Vagina (tissue), 2 donors: ENCODE data around the gene ANKRD7. TPM values are rescaled to one million over a fixed set of nuclear protein-coding genes. Genes with fewer than 3 reads are reported as not detected.
"Not testable (repeated sequence)": the region's sequence is repeated elsewhere in the genome, so short reads cannot be mapped to it uniquely, and the experiment has no call there.

Experiments
- DNase-seq, 2 donors: peaks; one replicate each; pipeline ENCODE4 v3.0.0-alpha.2; 2017; ENCODE audit errors: extremely low spot score in 2 of 2
- H3K27ac ChIP-seq: fragments of 200-600 bp; sonication (generic); one replicate; pipeline ENCODE4 v1.5.1; 2019
- H3K27me3 ChIP-seq: fragments of 200-600 bp; sonication (generic); one replicate; pipeline ENCODE4 v1.5.1; 2019
- H3K36me3 ChIP-seq, 2 donors: fragments of 200-600 bp; sonication (generic); one replicate each; pipeline ENCODE4 v1.5.1; 2017 to 2019
- H3K4me1 ChIP-seq: fragments of 200-600 bp; sonication (generic); one replicate; pipeline ENCODE4 v1.5.1; 2019
- H3K4me3 ChIP-seq, 2 donors: fragments of 200-600 bp; sonication (generic); 1 replicate in 1 of 2; 2 replicates in 1 of 2; pipeline ENCODE4 v1.5.1; 2016 to 2019
- H3K9me3 ChIP-seq: fragments of 200-600 bp; sonication (generic); one replicate; pipeline ENCODE4 v1.5.1; 2019
- POLR2A ChIP-seq, 2 donors: fragments of 450-650 bp; IDR thresholded peaks; one replicate each; pipeline ENCODE4 v1.6.1; 2017; ENCODE audit warnings: antibody characterized with exemption in 2 of 2, mild to moderate bottlenecking in 2 of 2, moderate library complexity in 2 of 2
- POLR2AphosphoS5 ChIP-seq, 2 donors: sonication (generic); formaldehyde crosslinking; IDR thresholded peaks; one replicate each; pipeline ENCODE4 v1.9.0; 2017; ENCODE audit warnings: antibody characterized with exemption in 2 of 2, mild to moderate bottlenecking in 2 of 2, low read depth in 1 of 2; ENCODE audit not compliant: insufficient read depth in 1 of 2
- intact Hi-C: fragments of 100-400 bp; cut with DNase I; formaldehyde crosslinking; loops from one replicate; pipeline ENCODE4 v1.15.1; 2023
- total RNA-seq: library from RNA; depleted of rRNA; stranded (reverse); fragments of >200 nt; gene quantifications from one replicate; pipeline ENCODE4 v1.2.3, GENCODE V29; 2016
- TF ChIP-seq, protein P1 (sequence below), 3 experiments: fragments of 450-650 bp in 2 of 3; fragments of 200-600 bp in 1 of 3; sonication (generic) in 1 of 3; IDR thresholded peaks; one replicate each; pipeline ENCODE4 v1.5.1; 2017 to 2019; ENCODE audit warnings: antibody characterized with exemption in 3 of 3, mild to moderate bottlenecking in 2 of 3, moderate library complexity in 2 of 3

Gene ANKRD7
- total RNA-seq, 1 donor from 2014 or later = 1.5 TPM

DNA sequence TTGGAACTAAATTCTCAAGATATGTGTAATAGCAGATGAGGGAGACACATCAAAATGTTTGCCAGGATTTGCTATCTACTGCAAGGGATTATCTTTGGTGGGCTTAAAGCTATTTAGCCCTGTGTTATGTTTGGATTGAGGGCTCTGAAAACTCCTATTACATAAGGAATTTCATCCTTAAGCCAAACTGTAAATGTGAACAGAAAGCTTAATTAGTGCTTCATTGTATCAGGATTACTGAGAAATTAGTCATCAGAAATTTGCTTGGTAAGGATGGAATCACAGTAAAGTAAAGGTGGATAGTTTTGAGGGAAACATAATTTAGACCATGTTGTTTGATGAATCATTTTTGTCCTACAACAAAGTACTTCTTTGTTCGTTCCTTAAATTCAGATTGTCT, 8.3 kb downstream of the ANKRD7 start:
- no peak overlapping the region for H3K27ac ChIP-seq
- H3K4me3 ChIP-seq = no peak overlapping the region
- H3K36me3 ChIP-seq = no peaks in the 10 kb centered on the region
- no peaks in the 10 kb centered on the region for H3K27me3 ChIP-seq
- intact Hi-C loops = no loop called here
- TF ChIP-seq POLR2AphosphoS5 (IDR thresholded peaks at IDR 0.05; ENCODE audit: insufficient read depth in 1 of 2, low read depth in 1 of 2) (no peak), POLR2A (IDR thresholded peaks at IDR 0.05) (no peak)
- TF ChIP-seq, protein P1, sequence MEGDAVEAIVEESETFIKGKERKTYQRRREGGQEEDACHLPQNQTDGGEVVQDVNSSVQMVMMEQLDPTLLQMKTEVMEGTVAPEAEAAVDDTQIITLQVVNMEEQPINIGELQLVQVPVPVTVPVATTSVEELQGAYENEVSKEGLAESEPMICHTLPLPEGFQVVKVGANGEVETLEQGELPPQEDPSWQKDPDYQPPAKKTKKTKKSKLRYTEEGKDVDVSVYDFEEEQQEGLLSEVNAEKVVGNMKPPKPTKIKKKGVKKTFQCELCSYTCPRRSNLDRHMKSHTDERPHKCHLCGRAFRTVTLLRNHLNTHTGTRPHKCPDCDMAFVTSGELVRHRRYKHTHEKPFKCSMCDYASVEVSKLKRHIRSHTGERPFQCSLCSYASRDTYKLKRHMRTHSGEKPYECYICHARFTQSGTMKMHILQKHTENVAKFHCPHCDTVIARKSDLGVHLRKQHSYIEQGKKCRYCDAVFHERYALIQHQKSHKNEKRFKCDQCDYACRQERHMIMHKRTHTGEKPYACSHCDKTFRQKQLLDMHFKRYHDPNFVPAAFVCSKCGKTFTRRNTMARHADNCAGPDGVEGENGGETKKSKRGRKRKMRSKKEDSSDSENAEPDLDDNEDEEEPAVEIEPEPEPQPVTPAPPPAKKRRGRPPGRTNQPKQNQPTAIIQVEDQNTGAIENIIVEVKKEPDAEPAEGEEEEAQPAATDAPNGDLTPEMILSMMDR (IDR thresholded peaks at IDR 0.05) = no peak
- H3K4me1 ChIP-seq = no peaks in the 10 kb centered on the region
- no peak for DNase-seq
- no peaks in the 10 kb centered on the region for H3K9me3 ChIP-seq

DNA sequence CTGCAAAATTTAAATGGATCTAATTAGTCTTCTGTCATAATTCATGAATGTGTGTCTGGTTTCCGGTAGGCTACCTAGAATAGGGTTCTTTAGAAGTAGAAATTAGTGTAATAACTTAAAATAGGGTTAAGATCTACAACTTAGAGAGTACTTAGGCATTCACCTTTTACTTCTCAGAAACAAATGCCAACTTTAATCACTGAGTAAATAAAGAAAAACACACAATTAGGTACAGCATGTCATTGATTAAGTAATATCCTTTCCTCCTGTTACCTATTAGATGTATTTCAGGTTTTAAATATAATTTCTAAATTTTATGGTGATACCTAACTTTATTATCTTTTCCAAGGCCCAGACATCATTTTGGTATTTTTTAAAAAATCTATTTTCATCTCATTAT, 9.3 kb downstream of the ANKRD7 start:
- H3K4me3 ChIP-seq = no peak overlapping the region
- DNase-seq = no peak
- H3K4me1 ChIP-seq = no peaks in the 10 kb centered on the region
- no peaks in the 10 kb centered on the region for H3K9me3 ChIP-seq
- no peak overlapping the region for H3K27ac ChIP-seq
- intact Hi-C loops = no loop called here
- H3K27me3 ChIP-seq = no peaks in the 10 kb centered on the region
- TF ChIP-seq POLR2AphosphoS5 (IDR thresholded peaks at IDR 0.05; ENCODE audit: insufficient read depth in 1 of 2, low read depth in 1 of 2) (no peak), POLR2A (IDR thresholded peaks at IDR 0.05) (no peak)
- H3K36me3 ChIP-seq = no peaks in the 10 kb centered on the region

DNA sequence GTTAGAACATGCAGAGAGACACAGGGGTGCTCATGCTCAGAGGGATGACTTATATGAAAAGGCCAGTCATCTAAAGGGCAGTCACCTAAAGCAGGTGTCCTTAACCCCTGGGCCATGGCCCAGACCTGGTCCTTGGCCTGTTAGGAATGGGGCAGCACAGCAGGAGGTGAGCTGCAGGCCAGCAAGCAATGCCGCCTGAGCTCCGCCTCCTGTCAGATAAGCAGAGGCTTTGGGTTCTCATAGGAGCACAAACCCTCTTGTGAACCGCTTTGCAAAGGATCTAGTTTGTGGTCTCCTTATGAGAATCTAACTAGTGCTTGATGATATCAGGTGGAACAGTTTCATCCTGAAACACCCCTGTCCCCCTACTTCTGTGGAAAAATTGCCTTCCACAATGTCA, 14.5 kb downstream of the ANKRD7 start:
- DNase-seq = no peak
- no peaks in the 10 kb centered on the region for H3K4me1 ChIP-seq
- H3K4me3 ChIP-seq = no peak overlapping the region
- intact Hi-C loops = no loop called here
- H3K27me3 ChIP-seq = no peaks in the 10 kb centered on the region
- no peaks in the 10 kb centered on the region for H3K36me3 ChIP-seq
- H3K27ac ChIP-seq = no peak overlapping the region
- no peaks in the 10 kb centered on the region for H3K9me3 ChIP-seq
- no peak for TF ChIP-seq POLR2AphosphoS5 (IDR thresholded peaks at IDR 0.05; ENCODE audit: insufficient read depth in 1 of 2, low read depth in 1 of 2)
- TF ChIP-seq, protein P1 (IDR thresholded peaks at IDR 0.05) = no peak
- TF ChIP-seq POLR2A (IDR thresholded peaks at IDR 0.05) = no peak

DNA sequence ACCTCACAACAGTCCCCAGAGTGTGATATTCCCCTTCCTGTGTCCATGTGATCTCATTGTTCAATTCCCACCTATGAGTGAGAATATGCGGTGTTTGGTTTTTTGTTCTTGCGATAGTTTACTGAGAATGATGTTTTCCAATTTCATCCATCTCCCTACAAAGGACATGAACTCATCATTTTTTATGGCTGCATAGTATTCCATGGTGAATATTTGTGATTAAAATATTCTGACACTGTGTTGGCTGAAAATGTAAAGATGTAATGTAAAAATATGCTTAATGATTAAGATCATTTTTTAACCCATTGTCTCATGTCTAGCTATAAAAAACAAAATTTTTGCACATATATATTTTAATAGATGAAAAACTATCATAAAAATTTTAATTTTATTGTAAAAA, 15.8 kb downstream of the ANKRD7 start:
- H3K27me3 ChIP-seq, H3K9me3 ChIP-seq, DNase-seq, H3K4me3 ChIP-seq, H3K36me3 ChIP-seq, intact Hi-C loops, H3K4me1 ChIP-seq, H3K27ac ChIP-seq: not testable (repeated sequence)

DNA sequence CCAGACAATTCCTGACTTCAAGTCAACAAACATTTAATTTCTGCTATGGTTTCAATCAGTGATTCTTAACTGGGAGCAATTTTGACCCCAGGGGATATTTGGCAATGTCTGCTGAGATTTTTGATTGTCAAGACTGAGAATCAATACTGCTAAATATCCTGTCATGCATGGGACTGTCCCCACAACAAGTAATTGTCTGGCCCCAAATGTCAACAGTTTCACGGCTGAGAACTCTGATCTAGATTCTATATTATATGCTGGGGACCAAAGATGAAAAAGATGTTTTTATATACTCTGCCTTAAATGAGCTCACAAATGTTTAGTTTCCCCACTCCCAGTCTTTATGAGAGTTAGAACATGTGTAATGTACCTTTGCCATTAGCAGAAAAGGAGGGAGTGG, 19.2 kb downstream of the ANKRD7 start:
- no peak for DNase-seq
- TF ChIP-seq POLR2A (IDR thresholded peaks at IDR 0.05) (no peak), POLR2AphosphoS5 (IDR thresholded peaks at IDR 0.05; ENCODE audit: insufficient read depth in 1 of 2, low read depth in 1 of 2) (no peak)
- TF ChIP-seq, protein P1 (IDR thresholded peaks at IDR 0.05) = no peak
- H3K27me3 ChIP-seq = no peaks in the 10 kb centered on the region
- no peaks in the 10 kb centered on the region for H3K9me3 ChIP-seq
- H3K4me1 ChIP-seq = no peaks in the 10 kb centered on the region
- no peak overlapping the region for H3K27ac ChIP-seq
- intact Hi-C loops = no loop called here
- no peak overlapping the region for H3K4me3 ChIP-seq
- no peaks in the 10 kb centered on the region for H3K36me3 ChIP-seq

DNA sequence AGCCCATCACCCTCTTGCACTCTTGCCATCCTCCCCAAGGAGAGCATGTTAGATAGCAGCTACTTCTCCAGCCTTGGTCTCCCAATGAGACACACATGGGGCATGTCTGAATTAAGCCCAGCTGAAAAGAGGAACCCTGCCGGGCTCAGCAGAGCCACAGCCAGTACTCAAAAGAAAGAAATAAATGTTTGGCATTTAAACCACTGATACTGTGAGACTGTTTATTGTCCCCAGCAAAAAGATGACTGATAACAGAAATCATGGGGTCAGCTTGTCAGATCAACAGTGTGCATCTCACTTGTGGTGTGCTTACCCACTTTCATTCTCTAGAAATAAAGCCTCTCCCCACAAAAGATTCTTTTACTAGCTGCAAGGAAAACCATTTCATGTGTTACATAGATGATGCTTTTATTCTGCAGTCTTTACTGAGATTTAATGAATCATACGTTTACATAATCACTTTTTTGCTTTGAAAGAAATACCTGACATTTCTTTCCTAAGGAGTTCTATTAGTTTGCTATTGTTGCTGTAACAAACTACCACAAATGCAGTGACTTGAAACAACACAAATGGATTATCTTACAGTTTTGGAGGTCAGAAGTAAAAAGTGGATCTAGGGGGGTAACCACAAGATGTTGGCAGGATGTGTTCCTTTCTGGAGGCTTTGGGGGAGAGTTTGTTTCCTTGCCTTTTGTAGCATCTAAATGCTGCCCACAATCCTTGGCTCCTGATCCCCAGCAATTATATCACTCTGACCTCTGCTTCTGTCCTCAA, 20.9 kb downstream of the ANKRD7 start:
- intact Hi-C loops = no loop called here
- Histone ChIP-seq H3K9me3 (no peaks in the 10 kb centered on the region), H3K36me3 (no peaks in the 10 kb centered on the region), H3K4me3 (no peak overlapping the region), H3K4me1 (no peaks in the 10 kb centered on the region), H3K27me3 (no peaks in the 10 kb centered on the region), H3K27ac (no peak overlapping the region)
- DNase-seq = no peak
- TF ChIP-seq POLR2AphosphoS5 (IDR thresholded peaks at IDR 0.05; ENCODE audit: insufficient read depth in 1 of 2, low read depth in 1 of 2) (no peak), POLR2A (IDR thresholded peaks at IDR 0.05) (no peak)
- TF ChIP-seq, protein P1 (IDR thresholded peaks at IDR 0.05) = no peak
